K562 (cell line): ENCODE measurements around the gene TREM1. TPM values are rescaled to one million over a fixed set of nuclear protein-coding genes. Genes with fewer than 3 reads are reported as not detected.

ENCODE experiments used
- ATAC-seq: fragments of 200-7000 bp; cut with Tn5 transposase; 3 replicates; pipeline ENCODE4 v1.9.1; 2020; ENCODE audit warnings: moderate library complexity
- BruUV-seq: library from RNA; stranded (reverse); fragments of 400-500 nt; replicated peaks from 2 replicates; lab custom pipeline; 2021; lab: Mats Ljungman, UMichigan
- CTCF ChIA-PET: fragments of 300-600 bp; formaldehyde crosslinking; extraction: SDS; loops from one replicate; lab custom pipeline; 2021; ENCODE audit warnings: low intra/inter-chr PET ratio; lab: Yijun Ruan, JAX
- POLR2A ChIA-PET: fragments of 300-600, 350-650 bp; sonication (Branson Sonifier 250); formaldehyde crosslinking; extraction: SDS; loops from one replicate; lab custom pipeline; 2021; ENCODE audit warnings: antibody characterized with exemption, inconsistent platforms; lab: Yijun Ruan, JAX
- DNase-seq, 4 experiments: peaks; one replicate each; pipeline versions ENCODE4 v3.0.0 to v3.0.0-alpha.2; 2011 to 2018; ENCODE audit warnings: low spot score in 3 of 4, mixed read lengths in 3 of 4; ENCODE audit errors: extremely low read depth in 1 of 4
- FAIRE-seq: peaks from 2 replicates; lab custom pipeline; 2011; peaks lifted over from hg19 to GRCh38; lab: Jason Lieb, UNC
- H2AFZ ChIP-seq: 2 replicates; pipeline ENCODE4 v1.6.0; 2011; ENCODE audit warnings: low read depth, low read length, control low read depth, inconsistent platforms
- H3K27ac ChIP-seq: fragments of 200-600 bp; 3 replicates; pipeline ENCODE4 v1.8.0; 2011; ENCODE audit warnings: low read depth, mild to moderate bottlenecking, control low read depth, inconsistent platforms, low read length, moderate library complexity, mixed read lengths; ENCODE audit errors: extremely low read depth
- H3K27me3 ChIP-seq, 2 experiments: fragments of 300-600 bp in 1 of 2; 2 replicates in 1 of 2; 3 replicates in 1 of 2; pipeline versions ENCODE4 v1.6.0 to v1.8.0; 2011; ENCODE audit warnings: inconsistent platforms in 2 of 2, low read length in 2 of 2, mild to moderate bottlenecking in 1 of 2, mixed read lengths in 1 of 2, moderate library complexity in 1 of 2; ENCODE audit not compliant: control insufficient read depth in 2 of 2, insufficient read depth in 2 of 2
- H3K36me3 ChIP-seq: fragments of 300-600 bp; 3 replicates; pipeline ENCODE4 v1.8.0; 2011; ENCODE audit warnings: mild to moderate bottlenecking, low read length, inconsistent platforms; ENCODE audit not compliant: control insufficient read depth, insufficient read depth
- H3K4me1 ChIP-seq, 2 experiments: fragments of 200-600 bp in 1 of 2; replicated peaks in 1 of 2; 2 replicates in 1 of 2; 3 replicates in 1 of 2; pipeline versions ENCODE4 v1.5.1 to v1.8.0; 2011; ENCODE audit warnings: inconsistent platforms in 2 of 2, low read length in 2 of 2, mild to moderate bottlenecking in 1 of 2, mixed read lengths in 1 of 2, moderate library complexity in 1 of 2; ENCODE audit not compliant: control insufficient read depth in 2 of 2, insufficient read depth in 2 of 2
- H3K4me2 ChIP-seq: 2 replicates; pipeline ENCODE4 v1.6.1; 2011; ENCODE audit warnings: low read length, control low read depth, inconsistent platforms, mixed read lengths; ENCODE audit not compliant: insufficient read depth
- H3K4me3 ChIP-seq: fragments of 200-600 bp; sonication (generic), shearing (Covaris generic); 2 replicates; pipeline ENCODE4 v1.5.1; 2016; ENCODE audit warnings: control low read depth, inconsistent platforms
- H3K79me2 ChIP-seq: fragments of 200-600 bp; 3 replicates; pipeline ENCODE4 v1.8.0; 2011; ENCODE audit warnings: low read length, inconsistent platforms; ENCODE audit not compliant: control insufficient read depth, insufficient read depth
- H3K9ac ChIP-seq, 2 experiments: 2 replicates each; pipeline versions ENCODE4 v1.6.0 to v1.6.1; 2011; ENCODE audit warnings: low read depth in 2 of 2, low read length in 2 of 2, control low read depth in 1 of 2, inconsistent platforms in 1 of 2, mild to moderate bottlenecking in 1 of 2, mixed read lengths in 1 of 2; ENCODE audit not compliant: insufficient read depth in 1 of 2
- H3K9me1 ChIP-seq: one replicate; pipeline ENCODE4 v1.6.0; 2011; ENCODE audit warnings: inconsistent platforms, mild to moderate bottlenecking, low read length, moderate library complexity; ENCODE audit not compliant: control insufficient read depth, insufficient read depth
- H3K9me3 ChIP-seq: replicated peaks from 2 replicates; pipeline ENCODE4 v1.5.1; 2011; ENCODE audit warnings: low read depth, low read length, inconsistent platforms; ENCODE audit not compliant: control insufficient read depth, insufficient read depth
- H4K20me1 ChIP-seq: replicated peaks from 2 replicates; pipeline ENCODE4 v1.6.1; 2011; ENCODE audit warnings: low read length, inconsistent platforms, mixed read lengths; ENCODE audit not compliant: control insufficient read depth, insufficient read depth
- GABPA ChIP-seq: fragments of 200-800 bp; sonication (Bioruptor generic); conservative IDR thresholded peaks from 2 replicates; pipeline ENCODE4 v1.6.1; 2016; ENCODE audit warnings: low read depth, missing genetic modification characterization, missing compliant biosample characterization
- KAT7 ChIP-seq: sonication (generic); formaldehyde crosslinking; IDR thresholded peaks from 2 replicates; pipeline ENCODE4 v1.8.0; 2022; ENCODE audit warnings: missing genetic modification reagents, mild to moderate bottlenecking, borderline replicate concordance
- MCM7 ChIP-seq, 2 experiments: fragments of 450-650 bp; IDR thresholded peaks; 2 replicates each; pipeline ENCODE4 v1.6.1; 2016 to 2018
- POLR3G ChIP-seq: IDR thresholded peaks from 2 replicates; pipeline ENCODE4 v1.6.1; 2011; ENCODE audit not compliant: insufficient read length, insufficient replicate concordance; ENCODE audit errors: extremely low read depth
- ZFP30 ChIP-seq: fragments of 250-450 bp; sonication (Bioruptor Pico); IDR thresholded peaks from 2 replicates; pipeline ENCODE4 v1.8.0; 2022; ENCODE audit warnings: moderate library complexity, mild to moderate bottlenecking, inconsistent platforms, borderline replicate concordance
- WGBS: fragments of 100-300 bp; shearing (Covaris generic); methylation state at CpG from one replicate; pipeline ENCODE4 v1.1.6; 2016; ENCODE audit warnings: low coverage, mixed read lengths; ENCODE audit not compliant: insufficient coverage; ENCODE audit errors: missing lambda C conversion rate; 5-methylcytosine and 5-hydroxymethylcytosine counted together
- in situ Hi-C: fragments of 300-500 bp; cut with MboI; formaldehyde crosslinking; loops from 4 replicates; pipeline ENCODE4 v1.15.0; 2018; ENCODE audit warnings: inconsistent platforms, mixed read lengths
- intact Hi-C: fragments of 100-400 bp; cut with micrococcal nuclease; formaldehyde crosslinking; loops from 2 replicates; pipeline ENCODE4 v1.14.2; 2022
- polyA plus RNA-seq, 8 experiments: library from polyadenylated mRNA; depleted of rRNA in 4 of 8; stranded (reverse) in 5 of 8; unstranded in 3 of 8; fragments of >200 nt; fragmentation: Nextera tagmentation in 2 of 8; fragmentation: Illumina TruSeq in 1 of 8; extraction: Ambion mirVana in 2 of 8; extraction: Trizol in 1 of 8; gene quantifications; 2 replicates each; pipeline versions ENCODE4 v1.2.1 to v1.2.3, GENCODE V29; 2011 to 2014; ENCODE audit warnings: inconsistent platforms in 1 of 8, missing spikeins in 1 of 8
- total RNA-seq, 7 experiments: library from RNA; depleted of rRNA in 6 of 7; stranded (reverse); fragments of >200 nt in 6 of 7; fragmentation: Illumina TruSeq in 2 of 7; extraction: Trizol in 2 of 7; gene quantifications; 2 replicates each; pipeline versions ENCODE4 v1.2.1 to v1.2.3, GENCODE V29; 2011 to 2021; ENCODE audit warnings: low replicate concordance in 1 of 7
- TF ChIP-seq, protein P1 (sequence below): fragments of 450-650 bp; conservative IDR thresholded peaks from 2 replicates; pipeline ENCODE4 v1.6.1; 2016; ENCODE audit warnings: missing genetic modification characterization, low read depth, mild to moderate bottlenecking, control low read depth, missing compliant biosample characterization

Gene TREM1
- total and polyA plus RNA-seq, 9 of the 15 experiments (the other 6 are each of a cell fraction or from before 2014, with no cell fraction given): not detected

DNA sequence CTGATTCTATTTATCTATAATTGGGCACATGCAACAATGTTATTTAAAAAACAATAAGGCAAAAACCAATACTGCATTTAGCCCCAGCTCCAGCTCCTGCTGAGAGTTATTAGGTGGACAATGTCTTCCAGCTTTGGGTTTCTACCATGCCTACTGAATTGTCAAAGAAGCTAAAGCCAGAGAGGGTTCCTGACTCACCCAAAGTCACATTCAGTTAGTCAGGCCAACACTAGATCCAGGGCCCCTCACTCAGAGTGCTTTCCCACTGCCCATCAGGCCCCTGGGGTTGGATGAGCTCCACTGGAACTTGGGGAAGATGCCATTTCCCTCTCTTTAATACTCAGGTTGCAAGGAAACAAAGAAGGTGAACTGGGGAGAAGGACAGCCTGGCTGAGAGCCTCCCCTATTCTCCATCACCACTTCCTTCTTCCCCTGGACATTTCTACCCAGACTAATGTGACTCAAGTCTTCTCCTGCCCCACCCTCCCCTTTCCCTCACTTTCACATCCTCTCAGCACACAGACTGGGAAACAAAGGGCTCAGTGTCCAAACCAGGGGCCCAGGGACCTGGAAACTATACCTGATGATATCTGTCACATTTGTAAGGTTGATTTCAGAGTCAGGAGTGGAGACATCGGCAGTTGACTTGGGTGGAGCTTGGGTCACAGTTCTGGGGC is 6.0 kb downstream of the TREM1 start:
- DNase-seq (no peak), ATAC-seq (no peak), FAIRE-seq (no peak)
- H3K9ac ChIP-seq: no peak overlapping the region
- no peaks in the 10 kb centered on the region for H4K20me1 ChIP-seq
- H3K9me1 ChIP-seq: no peaks in the 10 kb centered on the region
- H3K9me3 ChIP-seq: no peaks in the 10 kb centered on the region
- no peaks in the 10 kb centered on the region for H3K36me3 ChIP-seq
- intact Hi-C loops: no loop called here
- WGBS: 6% methylated on average over 1 of the region's 1 CpG
- H3K79me2 ChIP-seq: no peaks in the 10 kb centered on the region
- H3K4me1 ChIP-seq: peaks cover 0 to 8% of the 10 kb centered on the region in 2 experiments; a peak in 2 of 5 replicates
- H3K4me3 ChIP-seq: no peak overlapping the region
- ChIA-PET CTCF (no interaction called here), POLR2A (interaction anchor here (0.8 kb wide), 1 partner anchor 9 kb away, joined by 3 read pairs; no protein-coding TSS in a partner anchor)
- no TSS peak for BruUV-seq
- peaks cover 15 to 44% of the 10 kb centered on the region in 2 experiments; a peak in 4 of 5 replicates for H3K27me3 ChIP-seq
- H3K4me2 ChIP-seq: no peak overlapping the region
- no peak overlapping the region for H2AFZ ChIP-seq
- TF ChIP-seq MCM7 (IDR thresholded peaks at IDR 0.05): no peak
- no peak overlapping the region for H3K27ac ChIP-seq
- in situ Hi-C loops: no loop called here

DNA sequence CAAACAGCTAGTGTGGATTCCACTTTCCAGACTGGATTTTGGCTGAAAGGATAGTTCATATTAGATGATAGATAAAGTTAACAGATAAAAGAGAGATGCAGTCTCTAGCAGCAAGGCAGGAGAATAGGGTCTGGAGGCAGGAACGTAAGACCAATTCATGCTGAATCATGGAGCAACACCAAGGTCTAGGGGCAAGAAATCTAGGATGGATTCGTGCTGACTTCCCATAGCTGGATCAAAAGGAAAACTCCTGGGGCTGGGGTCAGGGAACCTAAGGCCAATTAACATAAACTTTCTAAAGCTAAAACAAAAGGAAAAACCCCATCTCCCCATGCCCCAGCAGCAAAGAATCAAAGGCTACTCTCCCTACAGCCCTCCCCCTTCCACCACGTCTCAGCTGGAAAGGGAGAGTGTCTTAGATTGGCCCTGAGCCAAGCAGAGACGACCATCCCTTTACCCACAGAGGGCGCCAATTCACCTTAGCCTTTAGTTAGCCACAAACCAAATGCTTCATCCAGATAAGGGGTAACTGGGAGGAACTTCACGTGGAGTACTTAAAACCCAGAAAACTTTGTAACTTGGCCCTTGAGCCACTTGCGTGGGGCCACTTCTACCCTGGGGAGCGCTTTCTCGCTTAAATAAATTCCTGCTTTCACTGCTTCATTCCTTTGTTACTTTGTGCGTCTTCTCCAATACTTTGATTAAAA is 7.6 kb downstream of the TREM1 start:
- intact Hi-C loops: loop anchor here (1.0 kb wide), 1 partner anchor 39 kb away; no protein-coding TSS in a partner anchor
- H4K20me1 ChIP-seq: no peaks in the 10 kb centered on the region; the same call in 1 of the 2 replicates
- ATAC-seq (peak; percentile 97), DNase-seq (peak; percentile 89 to 97 (median 91)), FAIRE-seq (peak; percentile 100)
- H3K9me1 ChIP-seq: no peaks in the 10 kb centered on the region
- peak overlapping the region; percentile 82 for H2AFZ ChIP-seq
- H3K79me2 ChIP-seq: no peaks in the 10 kb centered on the region
- H3K27ac ChIP-seq: no peak overlapping the region
- no peaks in the 10 kb centered on the region for H3K36me3 ChIP-seq
- peaks cover 21 to 47% of the 10 kb centered on the region in 2 experiments; a peak in 4 of 5 replicates for H3K27me3 ChIP-seq
- no TSS peak for BruUV-seq
- H3K4me1 ChIP-seq: peaks cover 0 to 8% of the 10 kb centered on the region in 2 experiments; a peak in 2 of 5 replicates
- H3K4me3 ChIP-seq: no peak overlapping the region
- H3K9ac ChIP-seq: no peak overlapping the region; a peak in 1 of 4 replicates
- 1% methylated on average over 10 of the region's 10 CpGs for WGBS
- H3K9me3 ChIP-seq: no peaks in the 10 kb centered on the region
- POLR2A ChIA-PET: interaction anchor here (0.6 to 1.0 kb wide), 3 partner anchors 9 to 585 kb away, joined by 3 to 4 read pairs (median 4); no protein-coding TSS in a partner anchor
- H3K4me2 ChIP-seq: peak overlapping the region; percentile 33
- CTCF ChIA-PET: interaction anchor here (0.8 to 2.2 kb wide), 3 partner anchors 10 to 40 kb away, joined by 3 to 16 read pairs (median 3); no protein-coding TSS in a partner anchor
- in situ Hi-C loops: no loop called here
- no peak for TF ChIP-seq ZFP30
- no peak for TF ChIP-seq KAT7 (CRISPR knock-in tag)
- no peak for TF ChIP-seq POLR3G
- TF ChIP-seq GABPA: 0 out of 2 replicates have a peak, but pooled peaks have one; percentile 24
- TF ChIP-seq, protein P1, sequence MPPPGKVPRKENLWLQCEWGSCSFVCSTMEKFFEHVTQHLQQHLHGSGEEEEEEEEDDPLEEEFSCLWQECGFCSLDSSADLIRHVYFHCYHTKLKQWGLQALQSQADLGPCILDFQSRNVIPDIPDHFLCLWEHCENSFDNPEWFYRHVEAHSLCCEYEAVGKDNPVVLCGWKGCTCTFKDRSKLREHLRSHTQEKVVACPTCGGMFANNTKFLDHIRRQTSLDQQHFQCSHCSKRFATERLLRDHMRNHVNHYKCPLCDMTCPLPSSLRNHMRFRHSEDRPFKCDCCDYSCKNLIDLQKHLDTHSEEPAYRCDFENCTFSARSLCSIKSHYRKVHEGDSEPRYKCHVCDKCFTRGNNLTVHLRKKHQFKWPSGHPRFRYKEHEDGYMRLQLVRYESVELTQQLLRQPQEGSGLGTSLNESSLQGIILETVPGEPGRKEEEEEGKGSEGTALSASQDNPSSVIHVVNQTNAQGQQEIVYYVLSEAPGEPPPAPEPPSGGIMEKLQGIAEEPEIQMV: no peak
